K562 (cell line): ENCODE results near the gene SIGLEC7. TPM values are rescaled to one million over a fixed set of nuclear protein-coding genes. Genes with fewer than 3 reads are reported as not detected.

ENCODE experiments used
- CHD1 ChIP-seq: fragments of 200-600 bp; sonication (generic); IDR thresholded peaks from one replicate; pipeline ENCODE4 v1.6.1; 2012; ENCODE audit warnings: mild to moderate bottlenecking, moderate library complexity, low read length, inconsistent platforms
- IRF9 ChIP-seq: fragments of 450-650 bp; IDR thresholded peaks from 2 replicates; pipeline ENCODE4 v1.6.1; 2016; ENCODE audit warnings: missing biosample characterization, missing genetic modification characterization
- JUN ChIP-seq, 2 experiments: sonication (generic) in 1 of 2; formaldehyde crosslinking in 1 of 2; IDR thresholded peaks; 2 replicates each; pipeline versions ENCODE4 v1.6.1 to v1.8.0; 2012 to 2022; ENCODE audit warnings: borderline replicate concordance in 2 of 2, mild to moderate bottlenecking in 2 of 2, improper control_type of control experiment in 1 of 2, low read depth in 1 of 2, low read length in 1 of 2, missing genetic modification reagents in 1 of 2
- JUNB ChIP-seq: fragments of 450-650 bp; formaldehyde crosslinking; conservative IDR thresholded peaks from 2 replicates; pipeline ENCODE4 v1.4.0; 2020; ENCODE audit warnings: mild to moderate bottlenecking
- MTA3 ChIP-seq: fragments of 450-650 bp; formaldehyde crosslinking; IDR thresholded peaks from 2 replicates; pipeline ENCODE4 v1.6.1; 2017; ENCODE audit warnings: mild to moderate bottlenecking, borderline replicate concordance
- PYGO2 ChIP-seq: fragments of 450-650 bp; IDR thresholded peaks from 2 replicates; pipeline ENCODE4 v1.6.1; 2016; ENCODE audit warnings: mild to moderate bottlenecking, missing genetic modification characterization, moderate library complexity, missing compliant biosample characterization
- TCF3 ChIP-seq: sonication (generic); formaldehyde crosslinking; IDR thresholded peaks from 2 replicates; pipeline ENCODE4 v1.4.0; 2020; ENCODE audit warnings: mild to moderate bottlenecking, missing genetic modification reagents
- polyA plus RNA-seq, 8 experiments: library from polyadenylated mRNA; depleted of rRNA in 4 of 8; stranded (reverse) in 5 of 8; unstranded in 3 of 8; fragments of >200 nt; fragmentation: Nextera tagmentation in 2 of 8; fragmentation: Illumina TruSeq in 1 of 8; extraction: Ambion mirVana in 2 of 8; extraction: Trizol in 1 of 8; gene quantifications; 2 replicates each; pipeline versions ENCODE4 v1.2.1 to v1.2.3, GENCODE V29; 2011 to 2014; ENCODE audit warnings: inconsistent platforms in 1 of 8, missing spikeins in 1 of 8
- total RNA-seq, 7 experiments: library from RNA; depleted of rRNA in 6 of 7; stranded (reverse); fragments of >200 nt in 6 of 7; fragmentation: Illumina TruSeq in 2 of 7; extraction: Trizol in 2 of 7; gene quantifications; 2 replicates each; pipeline versions ENCODE4 v1.2.1 to v1.2.3, GENCODE V29; 2011 to 2021; ENCODE audit warnings: low replicate concordance in 1 of 7
- TF ChIP-seq, protein P1 (sequence below): sonication (generic); formaldehyde crosslinking; IDR thresholded peaks from 2 replicates; pipeline ENCODE4 v1.8.0; 2022; ENCODE audit warnings: mild to moderate bottlenecking, missing genetic modification reagents

The SIGLEC7 gene
- total and polyA plus RNA-seq, 9 of the 15 experiments (the other 6 are each of a cell fraction or from before 2014, with no cell fraction given) = 0.10 to 0.12 TPM; not detected in 7

DNA sequence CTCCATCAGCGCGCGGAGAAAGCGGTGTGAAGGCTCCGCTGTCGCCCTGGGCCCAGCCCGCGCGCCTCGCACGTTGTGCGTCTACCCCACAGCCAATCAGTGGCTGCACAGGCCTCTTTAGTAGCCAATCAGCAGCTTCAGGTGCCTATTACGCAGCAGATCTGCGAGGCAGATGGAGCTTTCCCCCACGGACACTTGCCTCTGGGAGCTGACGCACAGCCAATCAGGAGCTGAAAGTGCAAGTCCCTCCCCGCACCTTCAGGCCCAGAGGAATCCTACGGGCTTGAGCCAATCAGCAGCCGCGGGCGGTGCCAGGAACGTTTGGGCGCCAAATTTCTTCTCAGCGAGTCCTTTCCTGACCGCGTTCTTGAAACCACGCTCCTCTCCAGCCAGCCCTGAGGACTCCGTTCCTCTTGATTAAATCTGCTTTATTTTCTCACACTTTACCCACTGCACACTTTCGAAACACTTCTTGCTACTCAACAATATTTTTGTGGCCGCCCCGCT lies 39.9 kb downstream of the SIGLEC7 start (continued):
- TF ChIP-seq IRF9 (tag) (no peak), CHD1 (no peak), TCF3 (CRISPR knock-in tag) (no peak), JUN (IDR thresholded peaks at IDR 0.05; ENCODE audit: borderline replicate concordance, low read depth, low read length) (no peak), JUN (CRISPR knock-in tag; IDR thresholded peaks at IDR 0.05; ENCODE audit: borderline replicate concordance) (no peak), JUNB (no peak), PYGO2 (no peak), MTA3 (no peak)
- TF ChIP-seq, protein P1, sequence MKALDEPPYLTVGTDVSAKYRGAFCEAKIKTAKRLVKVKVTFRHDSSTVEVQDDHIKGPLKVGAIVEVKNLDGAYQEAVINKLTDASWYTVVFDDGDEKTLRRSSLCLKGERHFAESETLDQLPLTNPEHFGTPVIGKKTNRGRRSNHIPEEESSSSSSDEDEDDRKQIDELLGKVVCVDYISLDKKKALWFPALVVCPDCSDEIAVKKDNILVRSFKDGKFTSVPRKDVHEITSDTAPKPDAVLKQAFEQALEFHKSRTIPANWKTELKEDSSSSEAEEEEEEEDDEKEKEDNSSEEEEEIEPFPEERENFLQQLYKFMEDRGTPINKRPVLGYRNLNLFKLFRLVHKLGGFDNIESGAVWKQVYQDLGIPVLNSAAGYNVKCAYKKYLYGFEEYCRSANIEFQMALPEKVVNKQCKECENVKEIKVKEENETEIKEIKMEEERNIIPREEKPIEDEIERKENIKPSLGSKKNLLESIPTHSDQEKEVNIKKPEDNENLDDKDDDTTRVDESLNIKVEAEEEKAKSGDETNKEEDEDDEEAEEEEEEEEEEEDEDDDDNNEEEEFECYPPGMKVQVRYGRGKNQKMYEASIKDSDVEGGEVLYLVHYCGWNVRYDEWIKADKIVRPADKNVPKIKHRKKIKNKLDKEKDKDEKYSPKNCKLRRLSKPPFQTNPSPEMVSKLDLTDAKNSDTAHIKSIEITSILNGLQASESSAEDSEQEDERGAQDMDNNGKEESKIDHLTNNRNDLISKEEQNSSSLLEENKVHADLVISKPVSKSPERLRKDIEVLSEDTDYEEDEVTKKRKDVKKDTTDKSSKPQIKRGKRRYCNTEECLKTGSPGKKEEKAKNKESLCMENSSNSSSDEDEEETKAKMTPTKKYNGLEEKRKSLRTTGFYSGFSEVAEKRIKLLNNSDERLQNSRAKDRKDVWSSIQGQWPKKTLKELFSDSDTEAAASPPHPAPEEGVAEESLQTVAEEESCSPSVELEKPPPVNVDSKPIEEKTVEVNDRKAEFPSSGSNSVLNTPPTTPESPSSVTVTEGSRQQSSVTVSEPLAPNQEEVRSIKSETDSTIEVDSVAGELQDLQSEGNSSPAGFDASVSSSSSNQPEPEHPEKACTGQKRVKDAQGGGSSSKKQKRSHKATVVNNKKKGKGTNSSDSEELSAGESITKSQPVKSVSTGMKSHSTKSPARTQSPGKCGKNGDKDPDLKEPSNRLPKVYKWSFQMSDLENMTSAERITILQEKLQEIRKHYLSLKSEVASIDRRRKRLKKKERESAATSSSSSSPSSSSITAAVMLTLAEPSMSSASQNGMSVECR (CRISPR knock-in tag) = no peak
